Ovary (tissue), 9 donors: Measurements from ENCODE around the gene FLVCR2. TPM values are rescaled to one million over a fixed set of nuclear protein-coding genes. Genes with fewer than 3 reads are reported as not detected.

ENCODE experiments used
- DNase-seq, 5 donors: peaks; one replicate each; pipeline ENCODE4 v3.0.0-alpha.2; 2019 to 2020
- H3K27ac ChIP-seq, 2 donors: fragments of 200-600 bp; one replicate each; pipeline versions ENCODE4 v1.5.1 to v1.8.0; 2019 to 2022
- H3K27me3 ChIP-seq: fragments of 200-600 bp; one replicate; pipeline ENCODE4 v1.8.0; 2022
- H3K36me3 ChIP-seq: fragments of 200-600 bp; sonication (generic); one replicate; pipeline ENCODE4 v1.5.1; 2019
- H3K4me1 ChIP-seq: one replicate; pipeline ENCODE4 v1.8.1; 2013; ENCODE audit warnings: mild to moderate bottlenecking, moderate library complexity; ENCODE audit not compliant: insufficient read depth
- H3K4me3 ChIP-seq: fragments of 200-600 bp; sonication (generic); one replicate; pipeline ENCODE4 v1.5.1; 2017
- H3K9me3 ChIP-seq, 2 donors: fragments of 200-600 bp in 1 of 2; sonication (generic) in 1 of 2; one replicate each; pipeline versions ENCODE4 v1.5.1 to v1.8.1; 2013 to 2019; ENCODE audit warnings: mild to moderate bottlenecking in 1 of 2, moderate library complexity in 1 of 2
- CTCF ChIP-seq, 3 donors: fragments of 450-650 bp in 2 of 3; fragments of 200-600 bp in 1 of 3; IDR thresholded peaks; one replicate each; pipeline versions ENCODE4 v1.5.1 to v1.8.0; 2016 to 2022; ENCODE audit warnings: antibody characterized with exemption in 3 of 3, mild to moderate bottlenecking in 1 of 3
- EP300 ChIP-seq: sonication (generic); formaldehyde crosslinking; IDR thresholded peaks from one replicate; pipeline ENCODE4 v1.6.1; 2017; ENCODE audit warnings: antibody characterized with exemption
- POLR2A ChIP-seq: fragments of 450-650 bp; IDR thresholded peaks from one replicate; pipeline ENCODE4 v1.6.1; 2017; ENCODE audit warnings: antibody characterized with exemption, mild to moderate bottlenecking, moderate library complexity
- WGBS, 3 donors: extraction: QIAGEN DNeasy Blood & Tissue Kit in 1 of 3; methylation state at CpG; one replicate each; pipeline versions ENCODE4 v1.1.5 to v1.1.7; 2013 to 2017; 5-methylcytosine and 5-hydroxymethylcytosine counted together
- intact Hi-C, 4 donors: fragments of 100-400 bp; cut with DNase I; formaldehyde crosslinking; loops; one replicate each; pipeline versions ENCODE4 v1.11.0 to v1.15.1; 2022 to 2023
- polyA plus RNA-seq, 2 donors: library from polyadenylated mRNA; stranded (reverse); fragments of 200-250 nt in 1 of 2; fragments of 350-450 nt in 1 of 2; fragmentation: Illumina TruSeq in 1 of 2; extraction: RNeasy Lipid Tissue Mini Kit (QIAGEN cat#74804) in 1 of 2; gene quantifications; one replicate each; pipeline ENCODE4 v1.2.3, GENCODE V29; 2013 to 2014
- total RNA-seq, 7 donors: library from RNA; depleted of rRNA in 2 of 7; stranded (reverse); fragments of >200 nt in 2 of 7; fragmentation: NEBNext Ultra II Directional in 3 of 7; extraction: Animal tissue kit (Norgen Biotek cat#: 25700) in 3 of 7; gene quantifications; one replicate each; pipeline versions ENCODE4 v1.1.0 to v1.2.4, GENCODE V29; 2016 to 2023
- donor health status: DM: no; HTN: no; CAD: no; lungs with moderate emphysema.
- donor health status: DM: no; HTN: no; CAD: no.
- donor health status: Bipolar disorder and iron deficiency.
- donor health status: DM: yes; HTN: yes; CAD: no.
- donor health status: DM: no; HTN: no; CAD: no.
- donor health status: DM: yes; HTN: yes; CAD: no.

Gene FLVCR2
- total and polyA plus RNA-seq, 9 donors: 1.5 to 18.4 (median 4.4) TPM

DNA sequence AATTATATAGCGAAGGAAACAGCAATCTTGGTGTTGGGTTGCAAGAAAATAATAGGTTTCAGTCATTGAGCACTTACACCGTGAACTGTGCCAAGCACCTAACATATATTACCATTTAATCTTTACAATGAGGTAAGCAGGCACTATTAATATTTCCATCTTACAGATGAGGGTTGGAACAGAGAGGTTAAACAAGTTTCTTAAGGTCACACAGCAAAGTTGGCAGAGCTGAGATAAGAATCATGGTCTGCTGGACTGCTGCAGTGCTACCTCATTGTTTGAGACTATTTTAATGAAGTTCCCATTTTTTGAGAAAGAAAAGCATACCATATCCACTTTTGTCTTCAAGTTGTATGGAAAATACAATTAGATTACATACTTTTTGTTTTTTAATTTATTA is 80.5 kb downstream of the FLVCR2 start:
- DNase-seq: no peak
- TF ChIP-seq POLR2A (no peak), EP300 (no peak), CTCF (IDR thresholded peaks at IDR 0.05) (no peak)
- intact Hi-C loops: loop anchor here in 1 of 4 donors (5.0 kb wide), 1 partner anchor 82 kb away; the partner anchor contains the start of gene FLVCR2
- Histone ChIP-seq H3K27ac (no peak overlapping the region), H3K36me3 (no peaks in the 10 kb centered on the region), H3K27me3 (no peaks in the 10 kb centered on the region), H3K9me3 (no peaks in the 10 kb centered on the region), H3K4me3 (no peak overlapping the region), H3K4me1 (peaks cover 5% of the 10 kb centered on the region)
- 94 to 98% (median 94%) methylated on average over 2 of the region's 2 CpGs for WGBS, 3 donors

DNA sequence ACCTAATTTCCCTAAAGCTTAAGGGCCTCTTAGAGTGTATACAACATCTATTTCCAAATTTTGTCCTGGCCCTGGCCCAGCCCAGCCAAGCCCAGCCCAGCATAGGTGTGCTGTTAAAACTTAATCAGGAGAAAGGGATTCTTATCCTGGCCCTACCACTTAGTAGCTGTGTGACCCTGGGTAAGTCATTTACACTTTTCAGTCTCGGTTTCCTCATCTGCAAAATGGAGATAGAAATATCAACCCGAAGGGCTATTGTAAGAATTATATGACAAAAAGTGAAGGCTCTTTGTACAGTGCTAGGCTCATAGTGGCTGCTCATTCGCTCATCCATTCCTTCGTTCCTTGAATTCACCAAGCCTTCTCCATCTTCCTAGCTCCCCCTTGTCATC is 81.8 kb downstream of the FLVCR2 start:
- 14 to 22% (median 20%) methylated on average over 4 of the region's 4 CpGs for WGBS, 3 donors
- Histone ChIP-seq H3K4me1 (peaks cover 5% of the 10 kb centered on the region), H3K36me3 (no peaks in the 10 kb centered on the region), H3K27ac (peak overlapping the region in 1 of 2 donors; percentile 73), H3K9me3 (no peaks in the 10 kb centered on the region), H3K27me3 (no peaks in the 10 kb centered on the region), H3K4me3 (peak overlapping the region; percentile 90)
- no peak for TF ChIP-seq POLR2A
- TF ChIP-seq CTCF (IDR thresholded peaks at IDR 0.05): no peak
- no peak for TF ChIP-seq EP300
- intact Hi-C loops: no loop called here
- no peak for DNase-seq

DNA sequence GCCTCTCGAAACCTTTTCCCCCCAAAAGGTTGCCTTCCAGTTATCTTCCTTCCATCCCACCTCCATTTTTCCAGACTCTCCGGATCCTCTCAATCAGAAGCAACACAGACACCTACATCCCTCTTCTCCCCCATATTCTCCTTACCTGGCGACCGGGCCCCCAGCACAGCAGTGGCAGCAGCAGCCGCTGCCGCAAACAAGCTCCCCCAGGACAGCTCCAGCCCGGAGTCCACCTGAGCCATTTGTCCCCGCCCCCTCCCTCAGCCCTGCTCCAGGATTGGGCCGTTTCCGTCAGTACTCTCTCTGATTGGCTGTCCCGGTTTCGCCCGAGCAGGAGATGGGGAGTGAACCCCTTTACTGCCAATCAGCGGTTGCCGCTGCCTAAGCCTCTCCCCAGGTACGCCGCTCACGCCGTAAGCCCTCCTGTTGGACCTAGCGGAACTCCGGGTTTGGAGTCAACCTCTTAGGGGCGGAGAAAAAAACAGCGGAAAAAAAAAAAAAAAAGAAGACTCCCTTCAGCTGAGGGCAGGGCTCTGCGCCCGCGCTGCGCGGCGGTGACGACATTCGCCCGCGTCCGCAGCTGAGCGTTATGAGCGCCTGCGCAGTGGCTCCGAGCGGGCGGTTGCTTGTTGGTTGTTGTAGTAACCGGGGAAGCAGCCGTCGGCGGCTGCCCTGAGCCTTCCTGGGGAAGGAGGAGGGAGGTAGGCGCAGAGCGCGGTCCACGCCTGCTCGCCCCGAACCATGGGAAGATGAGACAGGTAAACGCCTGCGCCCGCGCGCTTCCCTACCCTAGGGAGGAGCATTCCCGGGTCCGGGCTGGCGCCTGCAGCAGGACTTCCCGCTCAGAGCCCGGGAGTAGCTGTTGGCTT is 82.4 kb downstream of the FLVCR2 start, which contains the start of the genes ERG28 and TTLL5:
Gene ERG28 (minus strand): TSS at position 247 of the 869 bp plus-strand sequence. CDS start 3,374 bp downstream, outside the sequence.
Gene TTLL5 (plus strand): TSS at position 617 of the 869 bp plus-strand sequence. CDS start 1,904 bp downstream, outside the sequence.
- TF ChIP-seq POLR2A (peak; percentile 66), CTCF (IDR thresholded peaks at IDR 0.05) (no peak)
- intact Hi-C loops: no loop called here
- Histone ChIP-seq H3K4me3 (peak within 1 kb of the TSS; percentile 90), H3K4me1 (peaks cover 5% of the 10 kb centered on the region), H3K36me3 (no peaks in the 10 kb centered on the region), H3K27ac (peak within 1 kb of the TSS in 1 of 2 donors; percentile 73), H3K9me3 (no peaks in the 10 kb centered on the region), H3K27me3 (no peaks in the 10 kb centered on the region)
- peak; percentile 95 to 98 (median 97) for DNase-seq
- WGBS, 3 donors: 0% methylated on average over 60 of the region's 60 CpGs

- 0% methylated on average over 14 to 18 of the region's 18 CpGs for WGBS, 3 donors
These were observed 83.0 kb downstream of the FLVCR2 start for GRCh38 chr14:75661499-75661814.

More at GRCh38 chr14:75661499-75661814, 83.0 kb downstream of the FLVCR2 start:
- Histone ChIP-seq H3K4me1 (peaks cover 5% of the 10 kb centered on the region), H3K9me3 (no peaks in the 10 kb centered on the region), H3K27ac (peak overlapping the region in 1 of 2 donors; percentile 73), H3K27me3 (no peaks in the 10 kb centered on the region), H3K36me3 (no peaks in the 10 kb centered on the region), H3K4me3 (peak overlapping the region; percentile 90)
- TF ChIP-seq POLR2A: no peak
- no peak for TF ChIP-seq EP300
- TF ChIP-seq CTCF (IDR thresholded peaks at IDR 0.05): no peak
- intact Hi-C loops: no loop called here
- DNase-seq: no peak
